ENCODE measurements around the gene PRR23C.

DNA sequence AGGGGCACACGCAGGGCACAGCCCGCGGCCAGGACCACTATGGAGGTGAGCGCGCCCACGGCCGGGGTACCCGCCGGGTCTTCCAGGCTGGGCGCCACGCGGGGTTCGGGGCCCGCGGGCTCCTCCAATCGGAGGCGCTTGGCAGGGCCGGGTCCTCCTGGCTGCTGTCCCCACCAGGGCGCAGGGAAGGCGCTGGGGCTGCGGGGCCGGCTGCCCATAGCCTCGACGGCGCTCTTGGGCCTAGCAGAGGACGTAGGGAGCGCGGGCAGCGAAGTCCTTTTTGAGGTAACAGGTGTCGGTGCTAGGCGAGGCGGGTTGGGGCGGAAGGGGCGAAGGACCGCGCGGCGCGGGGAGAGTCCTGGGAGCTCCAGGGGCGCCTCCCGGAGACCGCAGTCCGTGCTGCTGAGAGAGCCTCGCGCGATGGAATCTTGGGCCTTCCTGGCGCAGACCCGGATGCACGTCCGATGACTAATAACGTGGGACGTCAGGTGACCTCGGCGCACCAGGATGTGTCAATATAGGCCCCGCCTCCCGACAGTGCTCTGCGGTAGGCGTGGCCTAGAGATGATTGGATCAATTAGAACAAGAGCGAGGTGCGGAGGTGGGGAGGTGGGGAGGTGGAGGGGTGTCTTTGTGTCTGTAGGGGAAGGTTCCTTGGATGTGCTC, 38.5 kb downstream of the PRR23C start, which contains the start of gene PRR23A:
- TF ChIP-seq EZH2 (IDR thresholded peaks at IDR 0.05): no peak
- TF ChIP-seq POLR2AphosphoS5 (IDR thresholded peaks at IDR 0.05; ENCODE audit: borderline replicate concordance, low read depth, low read length): no peak
- TF ChIP-seq FOXP2 (optimal IDR thresholded peaks at IDR 0.05; ENCODE audit: control extremely low read depth, extremely low read length, insufficient read depth): no peak
